Glutamatergic neuron (in vitro differentiated cells): ENCODE measurements around the gene OAT. TPM values are rescaled to one million over a fixed set of nuclear protein-coding genes. Genes with fewer than 3 reads are reported as not detected.
A peak's percentile ranks its signal among the peaks of the same experiment; 100 is the strongest.

Experiments
- DNase-seq: peaks from one replicate; pipeline ENCODE4 v3.0.0; 2022
- H3K27ac Mint-ChIP-seq: one replicate; pipeline ENCODE4 v1.8.0; 2020; ENCODE audit warnings: mild to moderate bottlenecking, mixed read lengths, inconsistent platforms; ENCODE audit not compliant: unreplicated experiment
- H3K27me3 Mint-ChIP-seq: one replicate; pipeline ENCODE4 v1.8.0; 2020; ENCODE audit warnings: mild to moderate bottlenecking, moderate library complexity, mixed read lengths, inconsistent platforms; ENCODE audit not compliant: unreplicated experiment
- H3K36me3 Mint-ChIP-seq: one replicate; pipeline ENCODE4 v1.8.0; 2020; ENCODE audit warnings: mild to moderate bottlenecking, mixed read lengths, inconsistent platforms; ENCODE audit not compliant: unreplicated experiment
- H3K4me1 Mint-ChIP-seq: one replicate; pipeline ENCODE4 v1.8.0; 2020; ENCODE audit warnings: mild to moderate bottlenecking, low read depth, mixed read lengths, inconsistent platforms; ENCODE audit not compliant: unreplicated experiment
- H3K4me3 Mint-ChIP-seq: one replicate; pipeline ENCODE4 v1.8.0; 2020; ENCODE audit warnings: mild to moderate bottlenecking, mixed read lengths, inconsistent platforms; ENCODE audit not compliant: unreplicated experiment
- H3K9me3 Mint-ChIP-seq: one replicate; pipeline ENCODE4 v1.8.0; 2020; ENCODE audit warnings: mild to moderate bottlenecking, moderate library complexity, mixed read lengths, inconsistent platforms; ENCODE audit not compliant: unreplicated experiment
- CTCF ChIP-seq: fragments of 200-600 bp; sonication (generic); IDR thresholded peaks from one replicate; pipeline ENCODE4 v1.5.0; 2021; ENCODE audit not compliant: partially characterized antibody, unreplicated experiment
- total RNA-seq: library from RNA; stranded (reverse); fragmentation: NEBNext Ultra II Directional; extraction: Animal tissue kit (Norgen Biotek cat#: 25700); gene quantifications from one replicate; pipeline ENCODE4 v1.2.1, GENCODE V29; 2021; ENCODE audit not compliant: unreplicated experiment

OAT gene
- total RNA-seq, 1 donor from 2014 or later: 49.2 TPM

DNA sequence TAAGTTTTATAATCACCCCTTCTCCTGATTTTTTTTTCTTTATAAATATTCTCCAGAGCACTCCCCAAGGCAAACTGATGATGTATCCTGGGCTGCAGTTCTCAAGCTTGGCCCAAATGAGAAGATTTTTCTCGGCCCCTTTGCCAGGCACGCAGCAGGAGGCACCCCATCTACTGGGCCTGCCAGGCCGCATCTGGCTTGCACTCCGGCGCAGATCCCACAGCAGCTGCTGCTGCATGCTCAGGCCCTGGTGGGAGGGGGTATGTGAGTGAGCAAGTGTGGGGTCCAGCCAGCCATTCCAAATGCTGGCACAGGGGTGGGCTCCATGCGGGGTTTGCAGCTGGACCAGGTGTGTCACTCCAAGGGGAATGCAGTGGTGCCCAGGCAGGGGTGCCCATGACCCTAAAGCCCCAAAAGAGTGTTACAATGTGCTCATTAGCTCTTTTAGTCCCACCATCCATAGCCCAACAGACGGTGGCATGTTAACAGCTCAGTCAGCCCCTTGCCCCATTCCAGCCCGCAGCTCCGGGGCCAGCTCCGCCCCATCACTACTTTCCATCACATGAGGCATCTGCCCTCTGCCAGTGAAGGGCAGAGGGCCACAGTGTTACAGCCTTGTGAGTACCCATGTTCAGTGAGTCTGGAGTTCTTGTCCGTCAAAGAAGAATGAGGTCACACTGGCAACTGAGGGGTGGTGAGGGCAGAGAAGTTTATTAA is 25.9 kb downstream of the OAT start:
- H3K4me3 Mint-ChIP-seq: no peak overlapping the region
- H3K9me3 Mint-ChIP-seq: peaks cover 1% of the 10 kb centered on the region
- DNase-seq: no peak
- no peak overlapping the region for H3K27ac Mint-ChIP-seq
- H3K4me1 Mint-ChIP-seq: no peaks in the 10 kb centered on the region
- no peak for TF ChIP-seq CTCF
- peaks cover 2% of the 10 kb centered on the region for H3K27me3 Mint-ChIP-seq
- peaks cover 11% of the 10 kb centered on the region for H3K36me3 Mint-ChIP-seq

DNA sequence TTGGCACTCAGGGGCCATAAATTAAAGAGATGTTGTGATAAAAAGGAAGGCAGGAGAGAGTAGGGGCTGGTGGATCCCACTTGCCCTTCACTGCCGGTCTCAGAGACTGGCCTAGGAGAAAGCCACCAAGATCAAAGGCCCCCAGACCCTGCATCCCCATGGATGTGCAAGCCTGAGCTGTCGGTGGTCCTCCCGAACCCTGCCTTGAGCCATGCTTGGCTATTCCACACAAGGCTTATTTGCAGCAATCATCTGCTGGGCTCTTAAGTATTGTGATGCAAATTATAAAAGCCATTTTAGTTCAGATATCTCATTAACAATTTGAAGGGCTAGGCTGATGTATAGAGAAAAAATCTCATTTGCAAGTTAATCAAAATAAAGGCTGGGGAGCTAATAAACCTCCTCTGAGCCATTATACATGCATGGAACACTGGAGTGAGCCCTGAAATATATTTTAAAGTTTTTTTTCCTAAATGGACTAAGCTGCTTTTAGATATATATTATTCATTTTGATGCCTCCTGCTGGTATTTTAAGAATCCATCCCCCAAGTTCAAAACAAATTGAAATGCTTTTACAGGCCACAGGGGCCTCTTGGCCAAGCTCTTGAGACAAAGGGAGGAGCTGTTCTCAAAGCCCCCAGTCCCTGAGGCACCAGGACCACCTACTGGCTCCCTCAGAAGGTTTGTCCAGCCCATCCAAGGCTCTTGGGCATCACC is 28.1 kb downstream of the OAT start:
- DNase-seq: no peak
- Mint-ChIP-seq H3K4me1 (no peaks in the 10 kb centered on the region), H3K9me3 (peaks cover 4% of the 10 kb centered on the region), H3K36me3 (peaks cover 11% of the 10 kb centered on the region), H3K27ac (no peak overlapping the region), H3K27me3 (peaks cover 2% of the 10 kb centered on the region), H3K4me3 (no peak overlapping the region)
- TF ChIP-seq CTCF: no peak

GRCh38 chr10:124389613-124390361 is 28.9 kb downstream of the OAT start:
- peaks cover 2% of the 10 kb centered on the region for H3K27me3 Mint-ChIP-seq
- no peak for TF ChIP-seq CTCF
- H3K4me1 Mint-ChIP-seq: no peaks in the 10 kb centered on the region
- no peak for DNase-seq
- no peak overlapping the region for H3K4me3 Mint-ChIP-seq
- peaks cover 5% of the 10 kb centered on the region for H3K9me3 Mint-ChIP-seq
- no peak overlapping the region for H3K27ac Mint-ChIP-seq
- H3K36me3 Mint-ChIP-seq: peaks cover 11% of the 10 kb centered on the region

DNA sequence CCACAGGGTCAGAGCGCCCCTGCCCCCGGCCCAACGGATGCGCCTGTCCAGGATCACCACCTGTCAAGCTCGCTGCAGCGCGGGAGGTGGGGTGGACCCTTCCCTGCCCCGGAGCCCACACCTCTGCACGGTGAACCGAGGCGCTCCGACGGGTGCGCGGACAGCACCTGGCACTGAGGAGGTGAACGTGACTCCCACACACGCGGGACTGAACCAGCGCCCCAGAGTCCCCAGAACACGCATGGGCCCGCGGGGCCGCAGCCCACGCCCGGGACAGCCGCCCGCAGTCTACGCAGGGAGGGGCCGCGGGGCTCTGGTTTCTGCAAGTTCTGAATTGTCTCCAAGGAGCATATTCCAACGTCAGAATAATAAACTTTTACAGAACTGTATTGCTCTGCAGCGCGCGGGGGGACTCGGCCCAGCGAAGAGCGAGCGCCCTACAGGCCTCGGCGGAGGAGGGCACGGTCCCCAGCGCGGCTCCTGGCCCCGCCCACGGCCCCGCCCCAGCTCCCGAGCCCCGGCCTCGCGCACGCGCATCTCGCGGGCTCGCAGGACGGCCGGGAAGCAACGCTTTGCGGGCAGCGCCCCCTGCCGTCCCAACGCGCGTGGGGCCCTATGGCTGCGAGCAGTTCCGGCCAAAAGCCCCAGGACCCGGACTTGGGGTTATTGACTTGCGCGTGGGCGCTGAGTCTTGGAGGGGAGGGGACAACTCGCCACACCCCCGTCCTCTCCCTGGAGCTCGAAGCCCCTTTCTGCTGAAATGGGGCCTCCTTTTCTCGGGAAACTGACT is 29.7 kb downstream of the OAT start:
- peak; percentile 94 for DNase-seq
- TF ChIP-seq CTCF: peak; percentile 98
- H3K4me1 Mint-ChIP-seq: no peaks in the 10 kb centered on the region
- H3K36me3 Mint-ChIP-seq: peaks cover 11% of the 10 kb centered on the region
- H3K27me3 Mint-ChIP-seq: peaks cover 2% of the 10 kb centered on the region
- H3K27ac Mint-ChIP-seq: no peak overlapping the region
- H3K9me3 Mint-ChIP-seq: peaks cover 6% of the 10 kb centered on the region
- no peak overlapping the region for H3K4me3 Mint-ChIP-seq
